IPS-15b (cell line): ENCODE results near the gene KCNH5.

Experiments
- H3K27me3 ChIP-seq: one replicate; pipeline ENCODE4 v1.6.1; 2013; ENCODE audit warnings: low read length; ENCODE audit not compliant: control insufficient read depth, insufficient read depth
- H3K36me3 ChIP-seq: one replicate; pipeline ENCODE4 v1.6.1; 2013; ENCODE audit warnings: low read length; ENCODE audit not compliant: control insufficient read depth, insufficient read depth
- H3K4me1 ChIP-seq: one replicate; pipeline ENCODE4 v1.6.1; 2013; ENCODE audit warnings: mild to moderate bottlenecking, low read length; ENCODE audit not compliant: control insufficient read depth, insufficient read depth
- H3K4me3 ChIP-seq: one replicate; pipeline ENCODE4 v1.5.1; 2013; ENCODE audit warnings: low read depth, low read length
- H3K9ac ChIP-seq: one replicate; pipeline ENCODE4 v1.6.1; 2013; ENCODE audit warnings: low read depth, mild to moderate bottlenecking, low read length
- H3K9me3 ChIP-seq: one replicate; pipeline ENCODE4 v1.6.1; 2013; ENCODE audit warnings: mild to moderate bottlenecking, low read length; ENCODE audit not compliant: control insufficient read depth, insufficient read depth

KCNH5 gene

GRCh38 chr14:63045234-63045611, at the start of gene KCNH5:
TSS of gene KCNH5 (minus strand) at chr14:63045458. CDS start at chr14:63045186, 272 bp downstream.
- Histone ChIP-seq H3K27me3 (peaks cover 52% of the 10 kb centered on the region), H3K4me1 (peaks cover 5% of the 10 kb centered on the region), H3K9ac (no peak within 1 kb of the TSS), H3K4me3 (peak within 1 kb of the TSS; percentile 84), H3K9me3 (no peaks in the 10 kb centered on the region), H3K36me3 (no peaks in the 10 kb centered on the region)

- no peaks in the 10 kb centered on the region for H3K36me3 ChIP-seq
- H3K9me3 ChIP-seq: no peaks in the 10 kb centered on the region
- no peak overlapping the region for H3K9ac ChIP-seq
- H3K4me3 ChIP-seq: no peak overlapping the region
- H3K27me3 ChIP-seq: no peaks in the 10 kb centered on the region
- no peaks in the 10 kb centered on the region for H3K4me1 ChIP-seq
Observed at GRCh38 chr14:63091394-63091996, 46.2 kb upstream of the KCNH5 start.

- Histone ChIP-seq H3K36me3 (no peaks in the 10 kb centered on the region), H3K4me3 (no peak overlapping the region), H3K4me1 (no peaks in the 10 kb centered on the region), H3K9ac (no peak overlapping the region), H3K27me3 (no peaks in the 10 kb centered on the region), H3K9me3 (no peaks in the 10 kb centered on the region)
Observed at GRCh38 chr14:63088865-63089264, 43.6 kb upstream of the KCNH5 start.

GRCh38 chr14:63078569-63078968, 33.3 kb upstream of the KCNH5 start:
- Histone ChIP-seq H3K27me3 (no peaks in the 10 kb centered on the region), H3K9ac (no peak overlapping the region), H3K4me3 (no peak overlapping the region), H3K4me1 (no peaks in the 10 kb centered on the region), H3K9me3 (no peaks in the 10 kb centered on the region), H3K36me3 (no peaks in the 10 kb centered on the region)

GRCh38 chr14:63076488-63076887, 31.2 kb upstream of the KCNH5 start:
- H3K9me3 ChIP-seq: no peaks in the 10 kb centered on the region
- no peaks in the 10 kb centered on the region for H3K36me3 ChIP-seq
- H3K27me3 ChIP-seq: no peaks in the 10 kb centered on the region
- H3K4me3 ChIP-seq: no peak overlapping the region
- no peaks in the 10 kb centered on the region for H3K4me1 ChIP-seq
- no peak overlapping the region for H3K9ac ChIP-seq

DNA sequence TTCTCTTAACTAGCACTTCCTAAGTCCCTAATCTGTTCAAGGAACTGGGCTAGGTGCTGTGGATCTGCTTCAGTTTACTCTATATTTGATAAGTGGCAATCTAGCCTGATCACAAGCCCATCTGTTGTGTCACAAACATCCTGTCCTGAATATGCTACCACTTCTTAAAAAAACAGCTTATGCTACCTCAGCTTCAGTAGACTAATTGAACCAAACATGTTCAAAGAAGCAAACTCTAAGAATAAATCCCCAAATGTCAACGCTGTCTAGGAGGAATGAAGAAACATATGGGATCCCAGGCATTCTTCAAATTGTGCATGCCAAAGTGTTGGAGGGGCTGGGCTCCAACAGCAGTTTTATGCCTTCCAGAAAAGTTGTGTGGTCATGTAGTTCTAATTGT, 10.4 kb upstream of the KCNH5 start:
- no peaks in the 10 kb centered on the region for H3K36me3 ChIP-seq

GRCh38 chr14:63051992-63052391, 6.7 kb upstream of the KCNH5 start:
- H3K27me3 ChIP-seq: peaks cover 32% of the 10 kb centered on the region

More for the DNA sequence above, 10.4 kb upstream of the KCNH5 start:
- peaks cover 4% of the 10 kb centered on the region for H3K27me3 ChIP-seq
- no peaks in the 10 kb centered on the region for H3K4me1 ChIP-seq
- no peak overlapping the region for H3K9ac ChIP-seq
- no peak overlapping the region for H3K4me3 ChIP-seq
- H3K9me3 ChIP-seq: peaks cover 3% of the 10 kb centered on the region

GRCh38 chr14:63051301-63051700, 6.0 kb upstream of the KCNH5 start:
- H3K9ac ChIP-seq: no peak overlapping the region
- H3K9me3 ChIP-seq: no peaks in the 10 kb centered on the region
- H3K4me3 ChIP-seq: no peak overlapping the region
- H3K4me1 ChIP-seq: peaks cover 5% of the 10 kb centered on the region
- H3K36me3 ChIP-seq: no peaks in the 10 kb centered on the region
- H3K27me3 ChIP-seq: peaks cover 34% of the 10 kb centered on the region

More at GRCh38 chr14:63051992-63052391, 6.7 kb upstream of the KCNH5 start:
- H3K4me1 ChIP-seq: peaks cover 5% of the 10 kb centered on the region
- H3K9me3 ChIP-seq: no peaks in the 10 kb centered on the region
- no peaks in the 10 kb centered on the region for H3K36me3 ChIP-seq
- H3K9ac ChIP-seq: no peak overlapping the region
- no peak overlapping the region for H3K4me3 ChIP-seq

- H3K27me3 ChIP-seq: peaks cover 34% of the 10 kb centered on the region
- no peaks in the 10 kb centered on the region for H3K9me3 ChIP-seq
- no peak overlapping the region for H3K4me3 ChIP-seq
- no peak overlapping the region for H3K9ac ChIP-seq
- H3K4me1 ChIP-seq: peaks cover 5% of the 10 kb centered on the region
- no peaks in the 10 kb centered on the region for H3K36me3 ChIP-seq
Observed at GRCh38 chr14:63050694-63051093, 5.4 kb upstream of the KCNH5 start.

GRCh38 chr14:63046339-63047268, 1.3 kb upstream of the KCNH5 start:
- Histone ChIP-seq H3K27me3 (peaks cover 56% of the 10 kb centered on the region), H3K9me3 (no peaks in the 10 kb centered on the region), H3K4me1 (peaks cover 5% of the 10 kb centered on the region), H3K9ac (no peak overlapping the region), H3K36me3 (no peaks in the 10 kb centered on the region), H3K4me3 (peak overlapping the region; percentile 84)

GRCh38 chr14:63045612-63046320, 508 bp upstream of the KCNH5 start:
- Histone ChIP-seq H3K36me3 (no peaks in the 10 kb centered on the region), H3K4me3 (peak overlapping the region; percentile 84), H3K9me3 (no peaks in the 10 kb centered on the region), H3K27me3 (peaks cover 52% of the 10 kb centered on the region), H3K9ac (no peak overlapping the region), H3K4me1 (peaks cover 5% of the 10 kb centered on the region)
